Measurements from ENCODE around the gene ZNF182.
"Not testable (repeated sequence)": the region's sequence is repeated elsewhere in the genome, so short reads cannot be mapped to it uniquely, and the experiment has no call there.

The ZNF182 gene

GRCh38 chrX:48003758-48004457, at the start of gene ZNF182:
Gene ZNF182 (minus strand): TSS chrX:48003989. CDS start chrX:48002609, 1,380 bp downstream.
- in situ Hi-C loops (cut with HindIII; ENCODE audit: low sequenced_read_pairs): no loop called here

GRCh38 chrX:48046846-48047245, 43.1 kb upstream of the ZNF182 start:
- in situ Hi-C loops (cut with HindIII; ENCODE audit: low sequenced_read_pairs): no loop called here

- in situ Hi-C loops (cut with HindIII; ENCODE audit: low sequenced_read_pairs): no loop called here
Measured at GRCh38 chrX:48045410-48046311, 41.9 kb upstream of the ZNF182 start.

GRCh38 chrX:48043056-48043455, 39.3 kb upstream of the ZNF182 start:
- in situ Hi-C loops (cut with HindIII; ENCODE audit: low sequenced_read_pairs): no loop called here

- in situ Hi-C loops (cut with HindIII; ENCODE audit: low sequenced_read_pairs): no loop called here
Measured at GRCh38 chrX:48035891-48036290, 32.1 kb upstream of the ZNF182 start.

- in situ Hi-C loops (cut with HindIII; ENCODE audit: low sequenced_read_pairs): not testable (repeated sequence)
Measured at GRCh38 chrX:48030641-48031173, 26.9 kb upstream of the ZNF182 start.

GRCh38 chrX:48030237-48030636, 26.4 kb upstream of the ZNF182 start:
- in situ Hi-C loops (cut with HindIII; ENCODE audit: low sequenced_read_pairs): no loop called here

- in situ Hi-C loops (cut with HindIII; ENCODE audit: low sequenced_read_pairs): no loop called here
Measured at GRCh38 chrX:48028091-48028490, 24.3 kb upstream of the ZNF182 start.

GRCh38 chrX:48027545-48027944, 23.8 kb upstream of the ZNF182 start:
- in situ Hi-C loops (cut with HindIII; ENCODE audit: low sequenced_read_pairs): not testable (repeated sequence)

- in situ Hi-C loops (cut with HindIII; ENCODE audit: low sequenced_read_pairs): no loop called here
Measured at GRCh38 chrX:48025561-48025960, 21.8 kb upstream of the ZNF182 start.

GRCh38 chrX:48022738-48023137, 18.9 kb upstream of the ZNF182 start:
- in situ Hi-C loops (cut with HindIII; ENCODE audit: low sequenced_read_pairs): no loop called here

- in situ Hi-C loops (cut with HindIII; ENCODE audit: low sequenced_read_pairs): no loop called here
Measured at GRCh38 chrX:48022100-48022499, 18.3 kb upstream of the ZNF182 start.

GRCh38 chrX:48021026-48021900, 17.5 kb upstream of the ZNF182 start:
- in situ Hi-C loops (cut with HindIII; ENCODE audit: low sequenced_read_pairs): no loop called here

GRCh38 chrX:48020472-48020871, 16.7 kb upstream of the ZNF182 start:
- in situ Hi-C loops (cut with HindIII; ENCODE audit: low sequenced_read_pairs): not testable (repeated sequence)

GRCh38 chrX:48019892-48020291, 16.1 kb upstream of the ZNF182 start:
- in situ Hi-C loops (cut with HindIII; ENCODE audit: low sequenced_read_pairs): not testable (repeated sequence)

- in situ Hi-C loops (cut with HindIII; ENCODE audit: low sequenced_read_pairs): not testable (repeated sequence)
Measured at GRCh38 chrX:48016583-48017310, 13.0 kb upstream of the ZNF182 start.

- in situ Hi-C loops (cut with HindIII; ENCODE audit: low sequenced_read_pairs): not testable (repeated sequence)
Measured at GRCh38 chrX:48009445-48009960, 5.7 kb upstream of the ZNF182 start.

GRCh38 chrX:48006688-48007087, 2.9 kb upstream of the ZNF182 start, which contains the start of gene SPACA5:
Gene SPACA5 (plus strand): TSS chrX:48006988. CDS start chrX:48007803, 815 bp downstream.
- in situ Hi-C loops (cut with HindIII; ENCODE audit: low sequenced_read_pairs): not testable (repeated sequence)

- in situ Hi-C loops (cut with HindIII; ENCODE audit: low sequenced_read_pairs): no loop called here
Measured at GRCh38 chrX:48003367-48003757, 427 bp downstream of the ZNF182 start.

GRCh38 chrX:48002929-48003328, 860 bp downstream of the ZNF182 start:
- in situ Hi-C loops (cut with HindIII; ENCODE audit: low sequenced_read_pairs): no loop called here

All from endothelial cell of hepatic sinusoid (primary cell).